HG03432 (cell line): ENCODE results near the gene NFYA.
A peak's percentile ranks its signal among the peaks of the same experiment; 100 is the strongest.

Experiments
- ATAC-seq: cut with Tn5 transposase; IDR thresholded peaks from one replicate; pipeline ENCODE4 v1.9.1; 2021; ENCODE audit warnings: mild to moderate bottlenecking, moderate library complexity; ENCODE audit not compliant: unreplicated experiment

The NFYA gene

GRCh38 chr6:41072836-41073202, at the start of gene NFYA:
Gene NFYA, plus strand, starts transcription at chr6:41072974. Its CDS starts 6,116 bp downstream, at chr6:41079090.
- ATAC-seq, result peak; percentile 68

GRCh38 chr6:41023114-41023513, 49.7 kb upstream of the NFYA start:
- no peak for ATAC-seq

DNA sequence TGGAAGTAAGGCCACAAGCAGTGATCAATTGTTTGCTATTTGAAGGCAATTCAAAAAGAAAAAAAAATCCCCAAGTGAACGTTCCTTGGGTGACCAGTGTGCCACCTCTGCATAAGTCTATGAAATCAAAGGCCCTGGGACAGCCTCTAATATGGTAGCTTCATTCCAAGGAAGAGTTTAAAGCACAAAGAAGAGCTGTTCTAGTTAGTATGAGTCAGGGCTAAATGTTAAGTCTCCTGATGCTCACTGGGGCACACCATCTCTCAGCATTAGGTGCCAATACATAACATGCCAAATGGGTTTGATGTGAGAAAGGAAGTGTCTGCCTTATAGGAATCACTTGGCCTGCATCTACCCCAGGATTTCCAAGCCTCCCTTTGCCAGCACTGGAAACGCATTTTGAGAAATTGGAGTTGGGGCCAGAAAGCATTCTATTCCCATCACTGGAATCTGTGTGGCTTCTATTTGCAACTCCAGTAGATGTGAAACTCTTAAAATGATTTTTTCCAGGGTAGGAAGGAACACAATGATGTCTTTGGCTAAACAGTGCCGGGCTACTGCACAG, 46.7 kb upstream of the NFYA start:
- no peak for ATAC-seq

DNA sequence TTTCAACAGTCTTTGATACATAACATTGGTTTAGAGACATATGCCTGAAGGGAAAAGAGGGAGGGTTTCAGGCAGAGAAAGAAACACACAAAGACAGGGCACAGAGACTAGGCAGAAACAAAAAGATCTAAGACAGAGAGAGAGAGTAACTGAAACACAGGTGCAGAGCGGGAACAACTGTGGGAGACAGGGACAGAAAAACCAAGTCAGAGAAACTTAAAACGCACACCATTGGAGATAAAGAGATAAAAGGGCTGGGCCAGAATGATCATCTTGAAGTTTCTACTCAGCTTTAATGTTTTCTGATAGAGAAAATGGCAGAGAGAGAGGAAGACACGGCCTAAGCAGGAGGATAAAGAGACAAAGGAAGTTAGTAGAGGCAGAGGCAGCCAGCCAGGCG, 45.5 kb upstream of the NFYA start:
- no peak for ATAC-seq

- peak; percentile 93 for ATAC-seq
These were observed 44.8 kb upstream of the NFYA start for GRCh38 chr6:41027799-41028560.

- peak; percentile 36 for ATAC-seq
These were observed 44.0 kb upstream of the NFYA start for GRCh38 chr6:41028561-41029412.

DNA sequence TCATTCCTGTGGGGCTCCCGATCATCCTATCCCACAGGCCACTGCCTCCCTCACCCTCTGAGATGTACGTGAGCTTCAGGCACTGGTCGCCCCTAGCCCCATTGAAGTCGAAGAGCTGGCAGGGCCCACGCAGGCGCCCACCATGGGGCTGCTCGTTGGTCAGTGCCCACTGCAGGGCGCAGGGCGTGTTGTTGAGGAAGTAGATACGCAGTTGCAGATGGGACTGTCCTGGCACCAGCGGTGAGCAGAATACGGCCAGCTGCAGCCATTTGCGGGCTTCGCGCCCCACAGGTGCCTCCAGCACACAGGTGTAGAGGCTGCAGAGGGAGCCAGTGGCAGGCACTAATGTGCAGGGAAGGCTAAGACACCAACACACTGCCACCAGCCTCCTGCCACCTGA, 39.9 kb upstream of the NFYA start:
- no peak for ATAC-seq

- no peak for ATAC-seq
These were observed 39.0 kb upstream of the NFYA start for GRCh38 chr6:41033776-41034175.

DNA sequence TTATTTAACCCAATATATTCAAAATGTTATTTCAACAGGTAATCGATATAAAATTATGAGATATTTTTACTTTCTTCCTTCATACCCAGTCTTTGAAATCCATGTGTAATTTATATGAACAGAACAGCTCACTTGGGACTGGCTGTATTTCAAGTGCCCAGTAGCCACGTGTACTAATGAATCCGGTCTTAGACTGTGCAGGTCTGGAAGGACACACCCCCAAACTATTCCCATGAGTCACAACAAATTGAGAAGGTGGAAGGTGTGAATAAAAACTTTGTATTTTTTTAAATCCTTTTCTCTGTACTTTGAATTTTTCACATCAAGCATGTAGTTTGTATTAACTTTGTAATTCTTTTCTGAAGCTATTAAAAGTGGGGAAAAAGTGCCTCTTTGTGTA, 36.6 kb upstream of the NFYA start:
- no peak for ATAC-seq

- ATAC-seq, result no peak
These were observed 36.2 kb upstream of the NFYA start for GRCh38 chr6:41036601-41037000.

DNA sequence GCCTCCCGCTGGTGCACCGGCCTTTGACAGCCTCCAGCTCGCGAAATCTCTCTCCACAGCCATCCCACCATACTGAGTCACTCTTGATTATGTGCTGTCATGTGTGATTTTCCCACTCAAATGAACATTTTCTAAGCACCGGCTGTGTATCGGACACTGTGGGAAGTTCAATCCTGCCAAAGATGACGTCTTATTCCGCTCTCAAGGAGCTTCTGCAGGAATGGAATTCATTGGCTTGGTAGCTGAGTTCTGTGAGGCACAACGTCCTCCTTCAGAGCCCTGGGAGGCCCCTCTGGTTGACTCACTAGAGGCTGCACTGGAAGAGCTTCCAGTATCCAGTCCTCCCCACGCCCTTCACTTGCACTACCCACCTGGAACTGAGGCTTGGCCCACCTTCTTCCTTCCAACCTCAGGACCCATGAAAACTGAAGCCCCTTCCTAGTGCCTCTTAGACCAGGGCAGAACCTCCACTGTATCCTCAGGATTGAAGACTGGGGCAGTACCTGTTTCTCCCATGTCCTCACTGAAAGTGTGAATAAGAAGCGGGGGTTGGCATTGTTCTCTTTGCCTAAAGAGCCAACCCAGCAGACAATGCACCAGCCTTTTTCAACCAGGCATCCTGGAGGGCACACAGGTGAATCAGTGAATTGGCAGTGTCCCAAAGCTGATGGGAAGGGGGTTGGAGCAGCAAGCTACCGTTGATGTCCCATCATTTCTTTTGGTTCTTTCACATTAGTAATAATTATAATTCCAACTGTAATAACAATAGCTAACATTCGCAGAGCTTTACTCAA, 35.5 kb upstream of the NFYA start:
- ATAC-seq, result no peak

- ATAC-seq, result no peak
These were observed 34.6 kb upstream of the NFYA start for GRCh38 chr6:41038205-41038604.

- ATAC-seq, result no peak
These were observed 33.4 kb upstream of the NFYA start, which contains the start of gene UNC5CL for GRCh38 chr6:41039060-41039998. Gene UNC5CL, minus strand, starts transcription at chr6:41039221. Its CDS starts 4,147 bp downstream, at chr6:41035074.

DNA sequence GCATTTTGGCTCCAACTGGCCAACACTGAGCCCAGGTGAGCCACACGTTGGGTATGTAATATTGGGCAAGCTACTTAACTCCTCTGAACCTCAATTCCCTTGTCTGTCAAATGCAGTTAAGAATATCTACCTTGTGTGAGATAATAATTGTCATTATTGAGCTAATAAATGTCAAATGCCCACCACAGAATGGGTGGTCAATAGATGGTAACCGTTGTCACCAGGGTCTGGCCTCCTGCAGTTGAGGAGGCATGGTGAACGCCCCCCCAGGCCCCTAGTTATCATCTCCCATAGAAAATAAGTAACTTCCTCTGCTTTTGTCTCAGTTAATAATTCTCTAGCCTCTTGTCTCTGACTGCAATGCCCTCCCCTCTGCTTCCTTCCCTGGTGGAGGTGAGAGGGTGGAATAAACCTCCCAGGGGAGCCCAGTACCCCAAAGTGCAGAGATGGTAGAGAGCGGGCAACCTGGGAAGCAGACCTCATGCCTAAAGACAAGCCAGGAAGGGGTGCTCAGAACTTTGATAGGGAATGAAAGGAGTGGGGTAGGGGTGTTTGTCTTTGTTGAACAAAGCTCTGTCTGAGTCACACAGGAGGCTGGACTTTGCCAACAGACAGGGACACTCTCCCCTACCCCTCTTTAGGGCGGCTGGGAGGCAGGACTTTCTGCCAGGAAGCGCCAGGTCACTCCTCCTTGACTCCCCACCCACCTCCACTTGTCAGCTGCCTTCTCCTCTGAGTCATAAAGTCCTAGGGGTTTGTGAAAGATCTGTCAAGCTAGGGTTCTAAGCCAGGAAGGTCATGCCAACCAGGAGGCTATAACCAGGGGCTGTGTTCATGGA, 32.5 kb upstream of the NFYA start:
- ATAC-seq, result peak; percentile 49

DNA sequence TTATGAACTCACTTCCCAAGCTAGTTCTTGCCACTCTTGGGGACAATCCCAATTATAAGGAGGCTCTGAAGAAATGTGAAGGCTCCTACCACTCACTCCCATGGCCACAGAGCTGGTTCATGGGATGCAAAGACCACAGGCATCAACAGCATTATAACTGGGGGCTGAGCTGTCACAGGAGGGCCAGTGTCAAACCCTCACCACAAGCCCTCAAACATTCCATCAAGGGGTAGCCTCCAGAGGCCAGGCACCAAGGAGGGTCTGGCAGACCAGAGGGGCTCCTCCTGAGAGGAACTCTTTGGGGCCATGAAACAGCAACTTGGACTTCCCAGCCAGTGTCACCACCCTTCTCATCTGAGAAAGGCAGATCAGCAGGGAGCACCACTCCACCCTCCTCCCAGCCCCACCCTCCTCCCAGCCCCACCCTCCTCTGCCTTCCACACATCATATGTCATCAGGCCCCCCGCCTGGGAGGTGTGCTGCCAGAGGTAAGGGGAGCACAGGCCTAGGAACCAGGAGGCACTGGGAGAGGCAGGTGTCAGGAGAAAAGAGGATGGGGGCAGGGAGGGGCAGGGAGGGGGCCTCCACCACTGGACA, 31.7 kb upstream of the NFYA start:
- no peak for ATAC-seq

DNA sequence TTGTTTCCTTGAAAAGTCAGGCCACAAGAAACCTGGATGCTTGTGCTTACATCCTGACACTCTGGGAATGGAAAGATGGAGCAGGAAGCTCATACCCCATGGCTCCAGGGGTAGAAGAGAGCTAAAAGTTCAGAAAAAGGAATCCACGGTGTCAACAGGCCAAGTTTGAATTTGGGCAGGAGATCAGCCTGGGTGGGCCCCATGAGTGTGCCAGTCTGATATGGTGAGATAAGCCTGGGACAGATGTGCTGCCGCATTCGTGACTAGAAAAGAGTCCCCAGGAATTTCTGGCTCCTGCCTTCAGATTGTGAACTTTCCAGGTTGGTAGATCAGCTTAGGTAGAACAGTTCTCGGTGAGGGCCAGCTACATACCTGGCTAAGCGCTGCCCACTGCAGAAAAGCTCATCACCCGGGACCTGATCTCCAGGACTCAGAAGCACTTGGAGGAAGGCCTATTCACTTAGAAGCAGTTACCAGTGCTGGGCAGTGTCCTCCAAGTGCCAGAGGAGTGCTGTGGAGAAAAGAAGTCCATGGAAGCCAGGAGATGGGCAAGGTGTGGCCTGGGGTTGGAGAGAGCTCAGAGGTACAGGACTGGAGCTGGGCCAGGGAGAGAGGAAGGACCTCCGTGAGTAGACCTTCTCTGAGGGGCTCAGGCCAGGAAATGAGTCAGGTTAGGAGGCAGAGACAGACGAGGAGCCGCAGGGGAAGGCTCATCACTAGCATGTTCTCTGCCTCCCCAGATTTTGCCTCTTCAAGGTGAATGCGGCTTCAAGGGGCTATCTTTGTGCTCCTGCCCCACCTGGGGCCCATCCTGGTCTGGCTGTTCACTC, 30.3 kb upstream of the NFYA start, which contains the start of gene TSPO2:
Gene TSPO2, plus strand, starts transcription at position 242 of the 830 bp plus-strand sequence. Its CDS starts 519 bp downstream, at position 761.
- no peak for ATAC-seq

DNA sequence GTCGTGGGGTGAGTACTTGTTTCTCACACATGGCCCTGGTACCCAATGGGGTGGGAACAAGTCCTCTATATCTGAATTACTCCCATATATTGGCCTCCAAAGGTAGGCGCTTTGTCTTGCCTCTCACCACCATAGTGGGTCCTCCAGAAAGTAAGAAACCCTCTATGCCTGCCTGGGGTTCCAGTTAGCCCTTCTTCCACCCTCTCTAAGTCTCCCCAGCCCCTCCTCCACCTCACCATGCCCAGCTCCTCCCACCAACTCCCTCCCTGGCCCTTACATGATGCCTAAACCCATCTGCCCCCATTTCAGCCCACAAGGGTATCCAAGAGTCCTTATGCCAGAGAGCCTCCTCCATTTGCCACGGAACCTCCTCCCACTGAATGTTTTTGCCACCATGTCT, 29.6 kb upstream of the NFYA start:
- ATAC-seq, result no peak

GRCh38 chr6:41045664-41046063, 27.1 kb upstream of the NFYA start:
- no peak for ATAC-seq
